ENCODE measurements around the gene SVIL. TPM values are rescaled to one million over a fixed set of nuclear protein-coding genes. Genes with fewer than 3 reads are reported as not detected.

SVIL gene
- total RNA-seq, 4 donors from 2014 or later = 30.3 to 84.3 (median 62.5) TPM

GRCh38 chr10:29652192-29652591 is 17.4 kb upstream of the SVIL start:
- H3K9me3 ChIP-seq = peaks cover 0 to 9% (median 0%) of the 10 kb centered on the region in 4 donors
- TF ChIP-seq CTCF (IDR thresholded peaks at IDR 0.05) (no peak), POLR2A (IDR thresholded peaks at IDR 0.05) (no peak)
- H3K27me3 ChIP-seq = no peaks in the 10 kb centered on the region
- H3K27ac ChIP-seq = no peak overlapping the region
- H3K4me1 ChIP-seq = peaks cover 0 to 23% (median 0%) of the 10 kb centered on the region in 4 donors
- DNase-seq = no peak
- peaks cover 0 to 11% (median 0%) of the 10 kb centered on the region in 3 donors for H3K36me3 ChIP-seq
- no peak overlapping the region for H3K4me3 ChIP-seq

GRCh38 chr10:29651767-29652166 is 17.0 kb upstream of the SVIL start:
- H3K4me1 ChIP-seq = peaks cover 0 to 27% (median 0%) of the 10 kb centered on the region in 4 donors
- H3K27me3 ChIP-seq = no peaks in the 10 kb centered on the region
- H3K27ac ChIP-seq = no peak overlapping the region
- peaks cover 0 to 6% (median 0%) of the 10 kb centered on the region in 4 donors for H3K9me3 ChIP-seq
- no peak for DNase-seq
- TF ChIP-seq POLR2A (IDR thresholded peaks at IDR 0.05) (no peak), CTCF (IDR thresholded peaks at IDR 0.05) (no peak)
- H3K4me3 ChIP-seq = no peak overlapping the region
- H3K36me3 ChIP-seq = peaks cover 0 to 7% (median 0%) of the 10 kb centered on the region in 3 donors

GRCh38 chr10:29650552-29650944 is 15.8 kb upstream of the SVIL start:
- Histone ChIP-seq H3K36me3 (no peaks in the 10 kb centered on the region), H3K4me3 (no peak overlapping the region), H3K27me3 (no peaks in the 10 kb centered on the region), H3K4me1 (peaks cover 0 to 39% (median 0%) of the 10 kb centered on the region in 4 donors), H3K9me3 (no peaks in the 10 kb centered on the region), H3K27ac (no peak overlapping the region)
- TF ChIP-seq POLR2A (IDR thresholded peaks at IDR 0.05) (no peak), CTCF (IDR thresholded peaks at IDR 0.05) (no peak)
- DNase-seq = no peak

- no peak for DNase-seq
- TF ChIP-seq CTCF (IDR thresholded peaks at IDR 0.05) (no peak), POLR2A (IDR thresholded peaks at IDR 0.05) (no peak)
- Histone ChIP-seq H3K4me1 (peaks cover 0 to 45% (median 0%) of the 10 kb centered on the region in 4 donors), H3K27me3 (no peaks in the 10 kb centered on the region), H3K4me3 (no peak overlapping the region), H3K36me3 (no peaks in the 10 kb centered on the region), H3K9me3 (no peaks in the 10 kb centered on the region), H3K27ac (peak overlapping the region in 2 of 4 donors; percentile 21 to 74)
These were observed 15.1 kb upstream of the SVIL start for GRCh38 chr10:29649561-29650551.

GRCh38 chr10:29648983-29649268 is 14.2 kb upstream of the SVIL start:
- H3K4me1 ChIP-seq = peaks cover 0 to 45% (median 0%) of the 10 kb centered on the region in 4 donors
- peak overlapping the region in 2 of 4 donors; percentile 60 to 74 for H3K27ac ChIP-seq

More at GRCh38 chr10:29648983-29649268, 14.2 kb upstream of the SVIL start:
- Histone ChIP-seq H3K36me3 (no peaks in the 10 kb centered on the region), H3K9me3 (no peaks in the 10 kb centered on the region), H3K4me3 (no peak overlapping the region), H3K27me3 (no peaks in the 10 kb centered on the region)
- TF ChIP-seq POLR2A (IDR thresholded peaks at IDR 0.05) = no peak
- no peak for TF ChIP-seq CTCF (IDR thresholded peaks at IDR 0.05)
- DNase-seq = peak in 1 of 3 donors; percentile 61

All from Peyer's patch (tissue), 4 donors.